ENCODE data around the gene TLL1.

Gene TLL1

DNA sequence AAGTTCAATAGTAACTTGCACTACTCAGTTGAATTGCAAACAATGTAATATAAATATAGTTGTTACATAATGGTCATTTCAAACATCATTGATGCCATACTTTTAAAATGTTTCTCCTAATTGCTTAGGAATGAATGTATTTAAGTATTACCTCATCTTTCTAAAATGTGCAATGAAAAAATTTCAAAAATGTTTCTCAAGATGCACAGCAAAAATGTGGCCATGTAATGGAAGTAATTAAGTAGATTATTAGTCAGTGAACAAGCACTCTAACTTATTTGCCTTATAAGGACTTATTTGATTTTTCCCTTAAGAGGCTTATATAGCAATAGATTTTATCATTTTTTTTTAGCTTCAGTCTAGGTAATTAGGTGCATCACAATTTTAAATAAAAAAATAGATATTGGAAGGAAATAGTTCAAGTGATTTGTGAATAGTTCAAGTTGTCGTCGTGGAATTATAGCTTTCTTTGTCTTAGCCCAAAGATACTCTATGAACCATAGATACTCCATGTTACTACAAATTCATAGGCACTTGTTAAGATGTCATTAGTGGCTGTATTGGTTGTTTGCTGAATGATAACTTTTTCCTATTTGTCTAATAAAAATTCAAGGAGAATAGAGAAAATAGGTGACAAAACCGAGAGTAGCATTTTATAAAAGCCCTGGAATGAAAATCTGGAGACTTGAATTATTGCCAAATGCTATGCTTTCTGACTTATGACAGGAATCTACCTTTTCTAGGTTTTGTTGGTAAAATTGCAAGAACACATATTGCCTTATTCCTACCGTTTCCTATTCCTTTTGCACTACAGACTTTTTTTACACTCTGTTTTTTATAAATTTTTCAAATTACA lies 118.5 kb downstream of the TLL1 start:
- TF ChIP-seq, protein P1, sequence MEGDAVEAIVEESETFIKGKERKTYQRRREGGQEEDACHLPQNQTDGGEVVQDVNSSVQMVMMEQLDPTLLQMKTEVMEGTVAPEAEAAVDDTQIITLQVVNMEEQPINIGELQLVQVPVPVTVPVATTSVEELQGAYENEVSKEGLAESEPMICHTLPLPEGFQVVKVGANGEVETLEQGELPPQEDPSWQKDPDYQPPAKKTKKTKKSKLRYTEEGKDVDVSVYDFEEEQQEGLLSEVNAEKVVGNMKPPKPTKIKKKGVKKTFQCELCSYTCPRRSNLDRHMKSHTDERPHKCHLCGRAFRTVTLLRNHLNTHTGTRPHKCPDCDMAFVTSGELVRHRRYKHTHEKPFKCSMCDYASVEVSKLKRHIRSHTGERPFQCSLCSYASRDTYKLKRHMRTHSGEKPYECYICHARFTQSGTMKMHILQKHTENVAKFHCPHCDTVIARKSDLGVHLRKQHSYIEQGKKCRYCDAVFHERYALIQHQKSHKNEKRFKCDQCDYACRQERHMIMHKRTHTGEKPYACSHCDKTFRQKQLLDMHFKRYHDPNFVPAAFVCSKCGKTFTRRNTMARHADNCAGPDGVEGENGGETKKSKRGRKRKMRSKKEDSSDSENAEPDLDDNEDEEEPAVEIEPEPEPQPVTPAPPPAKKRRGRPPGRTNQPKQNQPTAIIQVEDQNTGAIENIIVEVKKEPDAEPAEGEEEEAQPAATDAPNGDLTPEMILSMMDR (conservative IDR thresholded peaks at IDR 0.05; ENCODE audit: low read depth, low read length): no peak
- no peak overlapping the region for H3K27ac ChIP-seq
- H3K4me1 ChIP-seq (ENCODE audit: low read depth, poor library complexity, severe bottlenecking): peaks cover 7% of the 10 kb centered on the region
- H4K20me1 ChIP-seq (ENCODE audit: insufficient read depth): no peaks in the 10 kb centered on the region
- H3K27me3 ChIP-seq (ENCODE audit: insufficient read depth, low read depth): no peaks in the 10 kb centered on the region
- H3K4me3 ChIP-seq (IDR thresholded peaks at IDR 0.05; ENCODE audit: insufficient read depth, low read depth, low read length): no peak overlapping the region
- no peaks in the 10 kb centered on the region for H3K79me2 ChIP-seq (ENCODE audit: insufficient read depth, low read depth)
- no peak overlapping the region for H3K9ac ChIP-seq
- H3K4me2 ChIP-seq: no peak overlapping the region
- no peaks in the 10 kb centered on the region for H3K36me3 ChIP-seq (ENCODE audit: insufficient read depth)
- no peak overlapping the region for H2AFZ ChIP-seq (ENCODE audit: low read depth)

DNA sequence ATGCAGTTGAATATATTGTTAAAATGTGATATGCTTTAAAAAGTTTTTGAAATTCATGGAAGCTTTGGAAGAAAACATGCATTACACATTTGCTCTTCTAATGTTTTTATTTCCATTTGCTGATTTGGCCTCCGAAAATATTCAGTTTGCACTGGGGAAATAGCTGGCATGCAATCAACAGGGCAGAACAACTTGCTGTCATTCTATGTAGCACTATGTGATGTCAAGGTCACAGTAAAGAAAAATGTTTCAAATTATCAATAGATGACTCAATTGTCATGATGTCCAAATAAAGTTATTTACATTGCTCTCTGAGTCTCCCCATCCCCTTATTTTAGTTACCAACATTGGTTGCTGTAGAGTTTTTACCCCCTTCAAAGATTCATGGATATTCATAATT lies 119.2 kb downstream of the TLL1 start:
- Histone ChIP-seq H3K27ac (no peak overlapping the region), H3K9ac (no peak overlapping the region), H3K36me3 (ENCODE audit: insufficient read depth) (no peaks in the 10 kb centered on the region), H3K4me3 (IDR thresholded peaks at IDR 0.05; ENCODE audit: insufficient read depth, low read depth, low read length) (no peak overlapping the region), H3K27me3 (ENCODE audit: insufficient read depth, low read depth) (no peaks in the 10 kb centered on the region), H3K4me1 (ENCODE audit: low read depth, poor library complexity, severe bottlenecking) (peaks cover 7% of the 10 kb centered on the region), H3K4me2 (no peak overlapping the region), H4K20me1 (ENCODE audit: insufficient read depth) (no peaks in the 10 kb centered on the region), H2AFZ (ENCODE audit: low read depth) (no peak overlapping the region), H3K79me2 (ENCODE audit: insufficient read depth, low read depth) (no peaks in the 10 kb centered on the region)
- TF ChIP-seq, protein P1 (conservative IDR thresholded peaks at IDR 0.05; ENCODE audit: low read depth, low read length): no peak

DNA sequence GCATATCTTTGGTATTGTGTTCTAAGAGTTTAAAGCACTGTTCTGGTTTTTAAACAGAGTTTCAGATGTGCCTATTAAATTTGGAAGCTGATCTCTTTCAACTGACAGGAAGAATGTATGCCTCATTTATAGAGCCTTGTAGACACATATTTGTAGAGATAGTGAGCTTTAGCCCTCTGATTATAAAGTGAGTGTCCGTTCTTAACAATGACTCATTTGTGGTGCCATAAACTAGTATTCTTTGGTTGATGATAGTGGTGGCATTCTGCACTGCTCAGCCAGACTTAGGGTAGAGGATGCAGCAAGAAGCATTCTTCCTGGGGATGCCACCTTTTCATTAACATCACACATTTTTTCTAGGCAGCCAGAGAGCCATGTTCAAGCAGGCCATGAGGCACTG lies 121.7 kb downstream of the TLL1 start:
- H3K4me2 ChIP-seq: no peak overlapping the region
- no peak overlapping the region for H3K4me3 ChIP-seq (IDR thresholded peaks at IDR 0.05; ENCODE audit: insufficient read depth, low read depth, low read length)
- no peaks in the 10 kb centered on the region for H3K36me3 ChIP-seq (ENCODE audit: insufficient read depth)
- H3K27me3 ChIP-seq (ENCODE audit: insufficient read depth, low read depth): no peaks in the 10 kb centered on the region
- TF ChIP-seq, protein P1 (conservative IDR thresholded peaks at IDR 0.05; ENCODE audit: low read depth, low read length): no peak
- no peaks in the 10 kb centered on the region for H3K79me2 ChIP-seq (ENCODE audit: insufficient read depth, low read depth)
- no peaks in the 10 kb centered on the region for H4K20me1 ChIP-seq (ENCODE audit: insufficient read depth)
- no peak overlapping the region for H2AFZ ChIP-seq (ENCODE audit: low read depth)
- H3K9ac ChIP-seq: no peak overlapping the region
- H3K27ac ChIP-seq: no peak overlapping the region
- no peaks in the 10 kb centered on the region for H3K4me1 ChIP-seq (ENCODE audit: low read depth, poor library complexity, severe bottlenecking)

DNA sequence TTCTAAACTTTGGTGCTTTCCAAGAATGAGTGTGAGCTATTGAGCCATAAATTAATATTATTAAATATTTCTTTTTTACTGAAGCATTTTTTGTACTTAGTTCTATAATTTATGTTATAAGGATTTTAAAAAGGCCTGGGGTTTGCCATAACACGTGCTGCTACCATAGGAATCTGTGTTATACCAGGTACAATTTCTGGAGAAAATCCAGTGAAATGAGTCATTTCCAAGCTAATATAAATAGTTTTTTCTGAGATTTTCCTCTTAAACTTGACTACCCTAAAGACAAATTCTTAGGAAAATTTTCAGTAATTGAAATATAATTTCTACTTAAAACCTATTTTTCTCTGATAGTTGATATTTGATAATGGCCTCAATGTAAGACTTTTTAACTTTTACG lies 130.8 kb downstream of the TLL1 start:
- Histone ChIP-seq H3K79me2 (ENCODE audit: insufficient read depth, low read depth) (no peaks in the 10 kb centered on the region), H3K4me1 (ENCODE audit: low read depth, poor library complexity, severe bottlenecking) (no peaks in the 10 kb centered on the region), H3K4me2 (no peak overlapping the region), H4K20me1 (ENCODE audit: insufficient read depth) (no peaks in the 10 kb centered on the region), H3K27me3 (ENCODE audit: insufficient read depth, low read depth) (no peaks in the 10 kb centered on the region), H3K36me3 (ENCODE audit: insufficient read depth) (no peaks in the 10 kb centered on the region), H3K9ac (no peak overlapping the region), H3K4me3 (IDR thresholded peaks at IDR 0.05; ENCODE audit: insufficient read depth, low read depth, low read length) (no peak overlapping the region), H3K27ac (no peak overlapping the region), H2AFZ (ENCODE audit: low read depth) (no peak overlapping the region)
- TF ChIP-seq, protein P1 (conservative IDR thresholded peaks at IDR 0.05; ENCODE audit: low read depth, low read length): no peak

All from KMS-11 (cell line).